NCI-H226 (cell line): ENCODE measurements around the gene DLK2.
"Not testable (repeated sequence)": the region's sequence is repeated elsewhere in the genome, so short reads cannot be mapped to it uniquely, and the experiment has no call there.

ENCODE experiments used
- DNase-seq: peaks from one replicate; pipeline ENCODE4 v3.0.0-alpha.2; 2015

The DLK2 gene

GRCh38 chr6:43425083-43425482, 30.3 kb downstream of the DLK2 start:
- not testable (repeated sequence) for DNase-seq

GRCh38 chr6:43421831-43422230, 33.5 kb downstream of the DLK2 start:
- DNase-seq = no peak

- DNase-seq = no peak
These were observed 35.2 kb downstream of the DLK2 start for GRCh38 chr6:43420012-43420709.

GRCh38 chr6:43416935-43417334, 38.4 kb downstream of the DLK2 start:
- DNase-seq = no peak

GRCh38 chr6:43415275-43415674, 40.1 kb downstream of the DLK2 start:
- not testable (repeated sequence) for DNase-seq

- no peak for DNase-seq
These were observed 42.3 kb downstream of the DLK2 start for GRCh38 chr6:43413002-43413401.

GRCh38 chr6:43412541-43412940, 42.8 kb downstream of the DLK2 start:
- DNase-seq = no peak

- not testable (repeated sequence) for DNase-seq
These were observed 44.6 kb downstream of the DLK2 start for GRCh38 chr6:43410776-43411175.

GRCh38 chr6:43408259-43408658, 47.1 kb downstream of the DLK2 start:
- no peak for DNase-seq

GRCh38 chr6:43407296-43407695, 48.1 kb downstream of the DLK2 start:
- no peak for DNase-seq

- DNase-seq = peak; percentile 54
These were observed 50.0 kb downstream of the DLK2 start for GRCh38 chr6:43405354-43405753.

GRCh38 chr6:43402820-43403219, 52.5 kb downstream of the DLK2 start:
- no peak for DNase-seq

GRCh38 chr6:43401730-43402129, 53.6 kb downstream of the DLK2 start:
- no peak for DNase-seq
